ENCODE results near the gene LARGE1.

DNA sequence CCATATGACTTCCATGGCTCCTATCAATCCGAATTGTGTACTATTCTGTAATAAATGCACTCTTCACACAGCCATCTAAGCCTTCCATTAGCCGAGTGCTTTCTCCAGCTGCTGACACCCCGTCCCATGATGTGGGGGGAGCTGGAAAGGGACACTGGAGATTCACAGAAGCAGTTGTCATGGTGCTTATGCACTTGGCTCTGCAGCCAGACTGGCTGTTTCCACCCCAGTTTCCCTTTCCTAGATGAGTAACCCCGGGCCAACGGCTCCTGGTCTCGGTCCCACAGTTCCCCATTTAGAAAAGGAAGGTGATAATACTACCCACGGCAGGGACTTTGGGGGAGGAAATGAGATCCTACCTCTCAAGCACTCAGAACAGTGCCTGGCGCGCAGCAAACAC lies 617.2 kb downstream of the LARGE1 start:
- TF ChIP-seq, protein P1, sequence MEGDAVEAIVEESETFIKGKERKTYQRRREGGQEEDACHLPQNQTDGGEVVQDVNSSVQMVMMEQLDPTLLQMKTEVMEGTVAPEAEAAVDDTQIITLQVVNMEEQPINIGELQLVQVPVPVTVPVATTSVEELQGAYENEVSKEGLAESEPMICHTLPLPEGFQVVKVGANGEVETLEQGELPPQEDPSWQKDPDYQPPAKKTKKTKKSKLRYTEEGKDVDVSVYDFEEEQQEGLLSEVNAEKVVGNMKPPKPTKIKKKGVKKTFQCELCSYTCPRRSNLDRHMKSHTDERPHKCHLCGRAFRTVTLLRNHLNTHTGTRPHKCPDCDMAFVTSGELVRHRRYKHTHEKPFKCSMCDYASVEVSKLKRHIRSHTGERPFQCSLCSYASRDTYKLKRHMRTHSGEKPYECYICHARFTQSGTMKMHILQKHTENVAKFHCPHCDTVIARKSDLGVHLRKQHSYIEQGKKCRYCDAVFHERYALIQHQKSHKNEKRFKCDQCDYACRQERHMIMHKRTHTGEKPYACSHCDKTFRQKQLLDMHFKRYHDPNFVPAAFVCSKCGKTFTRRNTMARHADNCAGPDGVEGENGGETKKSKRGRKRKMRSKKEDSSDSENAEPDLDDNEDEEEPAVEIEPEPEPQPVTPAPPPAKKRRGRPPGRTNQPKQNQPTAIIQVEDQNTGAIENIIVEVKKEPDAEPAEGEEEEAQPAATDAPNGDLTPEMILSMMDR (IDR thresholded peaks at IDR 0.05), result no peak
- TF ChIP-seq ZFX (IDR thresholded peaks at IDR 0.05; ENCODE audit: borderline replicate concordance), result no peak
